Right lobe of liver (tissue), 6 donors: Measurements from ENCODE around the gene ZNF574. TPM values are rescaled to one million over a fixed set of nuclear protein-coding genes. Genes with fewer than 3 reads are reported as not detected.
A peak's percentile ranks its signal among the peaks of the same experiment; 100 is the strongest.

Source experiments
- ATAC-seq, 4 donors: fragments of 200-7000 bp; cut with Tn5 transposase; one replicate each; pipeline ENCODE4 v1.9.1; 2020; ENCODE audit warnings: mild to moderate bottlenecking in 4 of 4, moderate library complexity in 4 of 4
- DNase-seq, 3 donors: peaks; one replicate each; pipeline ENCODE4 v3.0.0-alpha.2; 2020
- H3K27ac ChIP-seq, 3 donors: fragments of 200-600 bp; one replicate each; pipeline ENCODE4 v1.8.0; 2022
- H3K27me3 ChIP-seq, 2 donors: fragments of 200-600 bp; one replicate each; pipeline ENCODE4 v1.8.0; 2022
- H3K36me3 ChIP-seq, 4 donors: fragments of 200-600 bp; sonication (generic) in 1 of 4; one replicate each; pipeline versions ENCODE4 v1.5.1 to v1.8.0; 2017 to 2022; ENCODE audit warnings: control low read depth in 1 of 4
- H3K4me1 ChIP-seq, 4 donors: fragments of 200-600 bp; sonication (generic) in 1 of 4; one replicate each; pipeline versions ENCODE4 v1.5.1 to v1.8.0; 2017 to 2022; ENCODE audit warnings: control low read depth in 1 of 4
- H3K4me3 ChIP-seq, 3 donors: fragments of 200-600 bp; one replicate each; pipeline ENCODE4 v1.8.0; 2022
- H3K9me3 ChIP-seq, 4 donors: fragments of 200-600 bp; sonication (generic) in 1 of 4; one replicate each; pipeline versions ENCODE4 v1.5.1 to v1.8.0; 2017 to 2022; ENCODE audit warnings: control low read depth in 1 of 4
- CTCF ChIP-seq, 4 donors: fragments of 200-600 bp in 3 of 4; fragments of 450-650 bp in 1 of 4; IDR thresholded peaks; one replicate each; pipeline versions ENCODE4 v1.5.1 to v1.8.0; 2016 to 2022; ENCODE audit warnings: antibody characterized with exemption in 4 of 4, mild to moderate bottlenecking in 2 of 4
- POLR2A ChIP-seq: fragments of 450-650 bp; IDR thresholded peaks from one replicate; pipeline ENCODE4 v1.6.1; 2017; ENCODE audit warnings: antibody characterized with exemption, mild to moderate bottlenecking
- WGBS: methylation state at CpG from one replicate; pipeline ENCODE4 v1.1.6; 2018; ENCODE audit warnings: low coverage, low lambda C conversion rate; ENCODE audit not compliant: insufficient coverage; ENCODE audit errors: missing lambda C conversion rate; 5-methylcytosine and 5-hydroxymethylcytosine counted together
- intact Hi-C, 2 donors: fragments of 100-400 bp; cut with DNase I; formaldehyde crosslinking; loops; one replicate each; pipeline versions ENCODE4 v1.11.2 to v1.14.1; 2022
- total RNA-seq, 6 experiments: library from RNA; depleted of rRNA in 2 of 6; stranded (reverse); fragments of >200 nt in 2 of 6; fragmentation: NEBNext Ultra II Directional in 3 of 6; extraction: Animal tissue kit (Norgen Biotek cat#: 25700) in 3 of 6; gene quantifications; one replicate each; pipeline versions ENCODE4 v1.1.0 to v1.2.4, GENCODE V29; 2016 to 2023
- donor health status: DM: no; HTN: yes; CAD: no.
- donor health status: DM: no; HTN: no; CAD: no.
- donor health status: DM: no; HTN: no; CAD: no.
- donor health status: DM: no; HTN: yes; CAD: no.
- donor health status: DM: no; HTN: yes; CAD: no.

Gene ZNF574
- total RNA-seq, 6 experiments from 2014 or later, result 4.3 to 5.8 (median 4.7) TPM

GRCh38 chr19:42059196-42059595 lies 16.8 kb upstream of the ZNF574 start:
- DNase-seq (no peak), ATAC-seq (no peak)
- Histone ChIP-seq H3K27ac (no peak overlapping the region), H3K36me3 (no peaks in the 10 kb centered on the region), H3K4me3 (no peak overlapping the region), H3K27me3 (no peaks in the 10 kb centered on the region), H3K4me1 (no peaks in the 10 kb centered on the region), H3K9me3 (no peaks in the 10 kb centered on the region)
- intact Hi-C loops, result no loop called here
- TF ChIP-seq POLR2A (no peak), CTCF (IDR thresholded peaks at IDR 0.05) (no peak)
- 91% methylated on average over 6 of the region's 13 CpGs for WGBS

GRCh38 chr19:42060117-42060516 lies 15.8 kb upstream of the ZNF574 start:
- H3K4me3 ChIP-seq, result no peak overlapping the region
- H3K4me1 ChIP-seq, result no peaks in the 10 kb centered on the region
- TF ChIP-seq CTCF (IDR thresholded peaks at IDR 0.05), result no peak
- no peak for TF ChIP-seq POLR2A
- intact Hi-C loops, result no loop called here
- no peaks in the 10 kb centered on the region for H3K36me3 ChIP-seq
- DNase-seq, result no peak
- H3K27me3 ChIP-seq, result no peaks in the 10 kb centered on the region
- 74% methylated on average over 3 of the region's 3 CpGs for WGBS
- no peak for ATAC-seq
- no peak overlapping the region for H3K27ac ChIP-seq
- H3K9me3 ChIP-seq, result no peaks in the 10 kb centered on the region

DNA sequence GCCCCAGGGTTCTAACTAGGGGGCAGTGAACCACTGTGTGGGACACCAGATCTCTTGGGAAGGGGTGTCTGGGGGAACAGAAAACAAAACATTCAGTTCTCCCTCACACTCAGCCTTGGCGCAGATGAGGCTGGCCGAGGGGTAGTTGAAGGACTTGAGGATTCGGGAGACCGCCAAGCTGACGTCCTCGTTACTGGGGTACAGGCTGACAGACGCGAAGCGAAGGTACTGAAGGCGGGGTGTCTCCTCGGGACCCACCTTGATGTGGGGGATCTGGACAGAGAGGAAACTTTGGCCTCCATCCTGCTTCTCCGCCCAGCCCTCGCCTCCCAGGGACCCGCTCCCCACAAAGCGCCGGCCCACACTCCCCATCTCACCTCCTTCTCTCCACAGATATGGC lies 13.6 kb upstream of the ZNF574 start:
- Histone ChIP-seq H3K4me3 (no peak overlapping the region), H3K27me3 (no peaks in the 10 kb centered on the region), H3K27ac (no peak overlapping the region), H3K36me3 (no peaks in the 10 kb centered on the region), H3K9me3 (no peaks in the 10 kb centered on the region), H3K4me1 (no peaks in the 10 kb centered on the region)
- no peak for TF ChIP-seq CTCF (IDR thresholded peaks at IDR 0.05)
- TF ChIP-seq POLR2A, result no peak
- intact Hi-C loops, result no loop called here
- 98% methylated on average over 13 of the region's 16 CpGs for WGBS
- DNase-seq (no peak), ATAC-seq (no peak)

DNA sequence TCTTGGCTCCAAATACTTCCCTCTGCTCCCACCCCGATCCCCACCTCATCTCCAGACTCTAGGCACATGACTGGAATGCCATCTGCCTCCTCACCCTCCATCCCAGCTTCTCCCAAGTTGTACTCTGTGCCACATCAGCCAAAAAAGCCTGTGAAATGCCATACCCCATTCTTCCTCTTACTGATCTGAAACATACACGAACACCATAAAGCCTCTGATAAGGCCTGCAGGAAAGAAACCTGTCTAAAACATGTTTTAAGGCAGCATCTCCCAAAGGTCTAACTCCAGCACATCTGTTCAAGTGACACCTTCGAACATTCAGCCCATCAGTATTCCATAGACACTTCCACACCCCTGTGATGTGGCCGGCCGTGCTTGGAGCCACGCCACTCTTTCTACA lies 11.5 kb upstream of the ZNF574 start:
- no peak for ATAC-seq
- TF ChIP-seq POLR2A, result no peak
- no peak for TF ChIP-seq CTCF (IDR thresholded peaks at IDR 0.05)
- Histone ChIP-seq H3K27ac (no peak overlapping the region), H3K9me3 (no peaks in the 10 kb centered on the region), H3K36me3 (no peaks in the 10 kb centered on the region), H3K4me3 (no peak overlapping the region), H3K4me1 (no peaks in the 10 kb centered on the region), H3K27me3 (no peaks in the 10 kb centered on the region)
- 57% methylated on average over 5 of the region's 6 CpGs for WGBS
- intact Hi-C loops, result no loop called here
- no peak for DNase-seq

GRCh38 chr19:42065051-42065450 lies 10.9 kb upstream of the ZNF574 start:
- Histone ChIP-seq H3K27ac (no peak overlapping the region), H3K4me3 (no peak overlapping the region), H3K36me3 (no peaks in the 10 kb centered on the region), H3K27me3 (no peaks in the 10 kb centered on the region), H3K9me3 (no peaks in the 10 kb centered on the region), H3K4me1 (no peaks in the 10 kb centered on the region)
- WGBS, result no CpG with 5 or more reads among the region's 13 CpGs
- TF ChIP-seq CTCF (IDR thresholded peaks at IDR 0.05) (no peak), POLR2A (no peak)
- ATAC-seq (no peak), DNase-seq (peak in 1 of 3 donors; percentile 18)
- intact Hi-C loops, result no loop called here
